Measurements from ENCODE around the gene FCRL3.

DNA sequence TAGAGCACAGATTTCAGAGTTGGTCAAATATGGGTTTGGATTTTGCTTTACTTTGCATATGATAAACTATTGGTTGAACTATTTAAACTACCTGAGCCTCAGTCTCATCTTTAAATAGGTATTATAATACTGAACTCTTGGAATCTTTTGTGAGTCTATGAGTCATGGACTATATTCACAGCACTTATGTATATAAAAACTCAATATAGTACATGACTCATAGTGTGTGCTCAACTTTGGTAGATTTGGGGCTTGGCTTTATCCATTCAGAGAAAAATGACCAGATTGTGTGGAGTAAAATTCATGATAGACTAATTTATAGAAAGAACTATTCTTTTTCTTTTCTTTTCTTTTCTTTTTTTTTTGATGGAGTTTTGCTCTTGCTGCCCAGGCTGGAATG is 28.7 kb downstream of the FCRL3 start:
- TF ChIP-seq, protein P1, sequence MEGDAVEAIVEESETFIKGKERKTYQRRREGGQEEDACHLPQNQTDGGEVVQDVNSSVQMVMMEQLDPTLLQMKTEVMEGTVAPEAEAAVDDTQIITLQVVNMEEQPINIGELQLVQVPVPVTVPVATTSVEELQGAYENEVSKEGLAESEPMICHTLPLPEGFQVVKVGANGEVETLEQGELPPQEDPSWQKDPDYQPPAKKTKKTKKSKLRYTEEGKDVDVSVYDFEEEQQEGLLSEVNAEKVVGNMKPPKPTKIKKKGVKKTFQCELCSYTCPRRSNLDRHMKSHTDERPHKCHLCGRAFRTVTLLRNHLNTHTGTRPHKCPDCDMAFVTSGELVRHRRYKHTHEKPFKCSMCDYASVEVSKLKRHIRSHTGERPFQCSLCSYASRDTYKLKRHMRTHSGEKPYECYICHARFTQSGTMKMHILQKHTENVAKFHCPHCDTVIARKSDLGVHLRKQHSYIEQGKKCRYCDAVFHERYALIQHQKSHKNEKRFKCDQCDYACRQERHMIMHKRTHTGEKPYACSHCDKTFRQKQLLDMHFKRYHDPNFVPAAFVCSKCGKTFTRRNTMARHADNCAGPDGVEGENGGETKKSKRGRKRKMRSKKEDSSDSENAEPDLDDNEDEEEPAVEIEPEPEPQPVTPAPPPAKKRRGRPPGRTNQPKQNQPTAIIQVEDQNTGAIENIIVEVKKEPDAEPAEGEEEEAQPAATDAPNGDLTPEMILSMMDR (IDR thresholded peaks at IDR 0.05): no peak
- TF ChIP-seq NR3C1 (CRISPR knock-in tag; conservative IDR thresholded peaks at IDR 0.05; ENCODE audit: low read depth) (no peak), CBFB (CRISPR knock-in tag; IDR thresholded peaks at IDR 0.05; ENCODE audit: low read depth) (no peak), JUN (CRISPR knock-in tag; IDR thresholded peaks at IDR 0.05) (no peak), CREM (CRISPR knock-in tag; IDR thresholded peaks at IDR 0.05) (no peak), TCF7 (CRISPR knock-in tag; IDR thresholded peaks at IDR 0.05; ENCODE audit: low read depth) (no peak), ZNF317 (CRISPR knock-in tag; IDR thresholded peaks at IDR 0.05; ENCODE audit: borderline replicate concordance, low read depth) (no peak), ZNF138 (CRISPR knock-in tag; conservative IDR thresholded peaks at IDR 0.05) (no peak), CREB1 (CRISPR knock-in tag; IDR thresholded peaks at IDR 0.05) (no peak)
- TF ChIP-seq, protein P2, sequence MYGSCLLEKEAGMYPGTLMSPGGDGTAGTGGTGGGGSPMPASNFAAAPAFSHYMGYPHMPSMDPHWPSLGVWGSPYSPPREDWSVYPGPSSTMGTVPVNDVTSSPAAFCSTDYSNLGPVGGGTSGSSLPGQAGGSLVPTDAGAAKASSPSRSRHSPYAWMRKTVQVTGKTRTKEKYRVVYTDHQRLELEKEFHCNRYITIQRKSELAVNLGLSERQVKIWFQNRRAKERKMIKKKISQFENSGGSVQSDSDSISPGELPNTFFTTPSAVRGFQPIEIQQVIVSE (CRISPR knock-in tag; IDR thresholded peaks at IDR 0.05; ENCODE audit: borderline replicate concordance): no peak
- TF ChIP-seq, protein P3, sequence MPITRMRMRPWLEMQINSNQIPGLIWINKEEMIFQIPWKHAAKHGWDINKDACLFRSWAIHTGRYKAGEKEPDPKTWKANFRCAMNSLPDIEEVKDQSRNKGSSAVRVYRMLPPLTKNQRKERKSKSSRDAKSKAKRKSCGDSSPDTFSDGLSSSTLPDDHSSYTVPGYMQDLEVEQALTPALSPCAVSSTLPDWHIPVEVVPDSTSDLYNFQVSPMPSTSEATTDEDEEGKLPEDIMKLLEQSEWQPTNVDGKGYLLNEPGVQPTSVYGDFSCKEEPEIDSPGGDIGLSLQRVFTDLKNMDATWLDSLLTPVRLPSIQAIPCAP (CRISPR knock-in tag; IDR thresholded peaks at IDR 0.05): no peak

All from WTC11 (cell line).